PFSK-1 (cell line): ENCODE results near the gene FLT4.

Experiments
- FOXP2 ChIP-seq: optimal IDR thresholded peaks from 2 replicates; pipeline ENCODE3; 2011; ENCODE audit warnings: borderline replicate concordance, control low read depth, inconsistent platforms; ENCODE audit not compliant: insufficient read depth; ENCODE audit errors: extremely low read length, extremely low read depth
- POLR2AphosphoS5 ChIP-seq: IDR thresholded peaks from 2 replicates; pipeline ENCODE4 v1.6.1; 2012; ENCODE audit warnings: low read depth, mild to moderate bottlenecking, control low read depth, low read length, moderate library complexity
- SIN3A ChIP-seq: IDR thresholded peaks from 2 replicates; pipeline ENCODE4 v1.6.1; 2012; ENCODE audit warnings: mild to moderate bottlenecking, low read length, moderate library complexity, borderline replicate concordance; ENCODE audit not compliant: insufficient read depth
- TAF1 ChIP-seq: IDR thresholded peaks from 2 replicates; pipeline ENCODE4 v1.6.1; 2012; ENCODE audit warnings: low read length, control low read depth, borderline replicate concordance; ENCODE audit not compliant: insufficient read depth
- TF ChIP-seq, protein P1 (sequence below), 2 experiments: IDR thresholded peaks; 2 replicates each; pipeline versions ENCODE4 v1.6.1 to v1.8.0; 2011 to 2012; ENCODE audit warnings: low read depth in 2 of 2, low read length in 2 of 2, control low read depth in 1 of 2, inconsistent platforms in 1 of 2, mild to moderate bottlenecking in 1 of 2, moderate library complexity in 1 of 2; ENCODE audit not compliant: insufficient read depth in 1 of 2

FLT4 gene

DNA sequence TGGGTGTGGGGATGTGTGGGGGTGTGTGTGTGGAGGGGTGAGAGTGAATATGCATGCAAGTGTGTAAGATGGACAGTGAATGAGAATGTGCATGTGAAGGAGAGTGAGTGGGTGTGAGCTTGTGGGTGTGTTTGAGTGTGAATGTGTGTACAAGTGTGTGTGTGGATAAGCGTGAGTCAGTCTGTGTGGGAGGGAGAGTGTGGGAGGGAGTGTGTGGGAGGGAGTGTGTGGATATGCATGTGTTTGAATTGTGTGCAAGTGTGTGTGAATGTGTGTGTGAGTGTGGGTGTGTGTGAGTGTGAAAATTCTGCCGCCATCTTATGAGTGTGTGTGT lies 54.4 kb downstream of the FLT4 start:
- no peak for TF ChIP-seq TAF1
- TF ChIP-seq FOXP2: no peak
- no peak for TF ChIP-seq POLR2AphosphoS5
- TF ChIP-seq, protein P1, sequence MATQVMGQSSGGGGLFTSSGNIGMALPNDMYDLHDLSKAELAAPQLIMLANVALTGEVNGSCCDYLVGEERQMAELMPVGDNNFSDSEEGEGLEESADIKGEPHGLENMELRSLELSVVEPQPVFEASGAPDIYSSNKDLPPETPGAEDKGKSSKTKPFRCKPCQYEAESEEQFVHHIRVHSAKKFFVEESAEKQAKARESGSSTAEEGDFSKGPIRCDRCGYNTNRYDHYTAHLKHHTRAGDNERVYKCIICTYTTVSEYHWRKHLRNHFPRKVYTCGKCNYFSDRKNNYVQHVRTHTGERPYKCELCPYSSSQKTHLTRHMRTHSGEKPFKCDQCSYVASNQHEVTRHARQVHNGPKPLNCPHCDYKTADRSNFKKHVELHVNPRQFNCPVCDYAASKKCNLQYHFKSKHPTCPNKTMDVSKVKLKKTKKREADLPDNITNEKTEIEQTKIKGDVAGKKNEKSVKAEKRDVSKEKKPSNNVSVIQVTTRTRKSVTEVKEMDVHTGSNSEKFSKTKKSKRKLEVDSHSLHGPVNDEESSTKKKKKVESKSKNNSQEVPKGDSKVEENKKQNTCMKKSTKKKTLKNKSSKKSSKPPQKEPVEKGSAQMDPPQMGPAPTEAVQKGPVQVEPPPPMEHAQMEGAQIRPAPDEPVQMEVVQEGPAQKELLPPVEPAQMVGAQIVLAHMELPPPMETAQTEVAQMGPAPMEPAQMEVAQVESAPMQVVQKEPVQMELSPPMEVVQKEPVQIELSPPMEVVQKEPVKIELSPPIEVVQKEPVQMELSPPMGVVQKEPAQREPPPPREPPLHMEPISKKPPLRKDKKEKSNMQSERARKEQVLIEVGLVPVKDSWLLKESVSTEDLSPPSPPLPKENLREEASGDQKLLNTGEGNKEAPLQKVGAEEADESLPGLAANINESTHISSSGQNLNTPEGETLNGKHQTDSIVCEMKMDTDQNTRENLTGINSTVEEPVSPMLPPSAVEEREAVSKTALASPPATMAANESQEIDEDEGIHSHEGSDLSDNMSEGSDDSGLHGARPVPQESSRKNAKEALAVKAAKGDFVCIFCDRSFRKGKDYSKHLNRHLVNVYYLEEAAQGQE (IDR thresholded peaks at IDR 0.05; ENCODE audit: insufficient read depth in 1 of 2, low read depth in 2 of 2, low read length in 2 of 2): no peak
- no peak for TF ChIP-seq SIN3A

DNA sequence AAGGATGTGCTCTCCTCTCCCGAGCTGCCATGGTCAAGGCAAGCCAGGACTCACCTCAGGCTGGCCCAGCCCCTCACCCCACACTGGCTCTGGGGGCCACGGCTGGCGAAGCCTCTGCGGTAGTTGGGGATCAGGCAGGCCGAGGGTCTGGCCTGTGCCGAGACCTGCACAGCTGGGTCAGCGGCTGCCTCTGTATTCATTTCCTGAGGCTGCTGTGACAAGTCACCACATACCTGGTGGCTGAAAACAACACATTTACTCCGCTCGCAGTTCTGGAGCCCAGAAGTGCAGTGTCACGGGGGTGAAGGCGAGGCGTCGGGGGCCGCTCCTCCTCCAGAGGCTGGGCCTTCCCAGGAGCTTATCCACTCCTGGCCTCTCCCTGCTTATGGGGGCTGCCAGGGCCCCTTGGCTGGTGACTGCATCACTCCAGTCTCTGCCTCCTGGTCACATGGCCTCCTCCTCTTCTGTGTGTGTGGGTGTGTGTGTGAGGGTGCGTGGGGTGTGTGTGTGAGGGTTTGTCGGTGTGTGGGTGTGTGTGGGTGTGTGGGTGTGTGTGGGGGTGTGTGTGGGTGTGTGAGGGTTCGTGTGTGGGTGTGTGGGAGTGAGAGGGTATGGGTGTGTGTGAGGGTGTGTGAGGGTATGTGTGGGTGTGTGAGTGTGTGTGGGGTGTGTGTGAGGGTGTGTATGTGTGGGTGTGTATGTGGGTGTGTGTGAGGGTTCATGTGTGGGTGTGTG lies 54.9 kb downstream of the FLT4 start:
- TF ChIP-seq FOXP2 (no peak), POLR2AphosphoS5 (no peak), TAF1 (no peak), SIN3A (no peak)
- TF ChIP-seq, protein P1 (IDR thresholded peaks at IDR 0.05; ENCODE audit: insufficient read depth in 1 of 2, low read depth in 2 of 2, low read length in 2 of 2): no peak

DNA sequence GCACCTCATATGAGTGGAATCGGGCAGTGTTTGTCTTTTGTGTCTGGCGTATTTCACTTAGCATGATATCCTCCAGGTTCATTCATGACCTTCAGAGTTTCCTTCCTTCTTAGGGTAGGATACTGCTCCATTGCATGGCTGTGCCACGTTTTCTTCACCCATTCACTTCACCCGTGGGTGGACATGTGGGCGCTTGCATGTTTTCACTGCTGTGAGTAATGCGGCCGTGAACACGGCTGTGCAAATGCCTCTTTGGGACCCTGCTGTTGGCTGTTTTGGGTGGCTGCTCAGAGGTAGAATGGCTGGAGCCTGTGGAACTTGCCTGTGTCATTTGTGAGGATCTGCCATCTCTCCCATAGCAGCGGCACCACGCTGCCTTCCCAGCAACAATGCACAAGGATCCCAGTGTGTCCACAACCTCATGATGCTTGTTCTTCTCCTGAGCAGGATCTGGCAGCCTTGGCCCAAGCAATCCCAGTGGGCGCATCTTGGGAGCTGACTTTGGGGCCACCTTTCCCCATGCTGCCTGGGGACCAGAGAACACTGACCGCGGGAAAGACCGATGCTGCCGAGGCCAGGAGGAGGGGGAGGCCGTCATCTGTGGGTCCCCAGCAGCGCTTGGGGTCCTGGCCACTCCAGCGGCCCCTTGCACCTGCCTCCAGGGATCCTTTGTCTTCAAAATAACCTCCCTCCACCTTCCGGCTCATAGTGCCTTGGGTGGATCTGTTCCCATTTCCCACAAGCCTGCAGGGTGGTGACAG lies 55.8 kb downstream of the FLT4 start:
- TF ChIP-seq FOXP2 (no peak), SIN3A (no peak), TAF1 (no peak), POLR2AphosphoS5 (no peak)
- TF ChIP-seq, protein P1 (IDR thresholded peaks at IDR 0.05; ENCODE audit: insufficient read depth in 1 of 2, low read depth in 2 of 2, low read length in 2 of 2): no peak

DNA sequence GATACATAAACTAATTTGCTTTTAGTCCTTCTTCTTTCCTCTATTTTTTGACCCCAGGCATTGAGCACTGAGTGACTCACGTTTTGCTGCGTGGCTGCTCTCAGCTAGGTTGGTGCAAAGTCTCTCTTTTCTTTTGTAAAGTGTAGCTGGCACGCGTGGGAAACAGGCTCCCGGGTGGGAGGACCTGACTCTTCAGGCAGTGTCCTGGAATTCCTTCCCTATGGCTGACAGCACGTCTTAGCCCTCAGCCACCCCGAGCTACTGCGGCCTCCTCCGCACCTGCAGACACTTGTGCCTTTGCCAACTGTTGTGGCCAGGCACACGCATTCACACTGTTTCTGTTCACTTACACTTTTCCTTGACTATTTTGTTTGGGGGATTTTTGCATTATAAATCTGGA lies 57.2 kb downstream of the FLT4 start:
- TF ChIP-seq SIN3A: no peak
- TF ChIP-seq TAF1: no peak
- TF ChIP-seq POLR2AphosphoS5: no peak
- TF ChIP-seq, protein P1 (IDR thresholded peaks at IDR 0.05; ENCODE audit: insufficient read depth in 1 of 2, low read depth in 2 of 2, low read length in 2 of 2): no peak
- no peak for TF ChIP-seq FOXP2
